Stimulated activated CD8-positive, alpha-beta memory T cell treated with anti-CD3 and anti-CD28 coated beads, Interleukin-2, amount 100 ng/mL, for 48 hours (primary cell): ENCODE data around the gene RAB23.
"Not testable (repeated sequence)": the region's sequence is repeated elsewhere in the genome, so short reads cannot be mapped to it uniquely, and the experiment has no call there.

Experiments
- DNase-seq, 2 donors: peaks; one replicate each; pipeline ENCODE4 v3.0.0-alpha.2; 2020; ENCODE audit warnings: low read depth in 2 of 2

RAB23 gene

GRCh38 chr6:57243526-57243925 is 21.4 kb upstream of the RAB23 start:
- not testable (repeated sequence) for DNase-seq

- no peak for DNase-seq
Measured at GRCh38 chr6:57242505-57242904, 20.4 kb upstream of the RAB23 start.

DNA sequence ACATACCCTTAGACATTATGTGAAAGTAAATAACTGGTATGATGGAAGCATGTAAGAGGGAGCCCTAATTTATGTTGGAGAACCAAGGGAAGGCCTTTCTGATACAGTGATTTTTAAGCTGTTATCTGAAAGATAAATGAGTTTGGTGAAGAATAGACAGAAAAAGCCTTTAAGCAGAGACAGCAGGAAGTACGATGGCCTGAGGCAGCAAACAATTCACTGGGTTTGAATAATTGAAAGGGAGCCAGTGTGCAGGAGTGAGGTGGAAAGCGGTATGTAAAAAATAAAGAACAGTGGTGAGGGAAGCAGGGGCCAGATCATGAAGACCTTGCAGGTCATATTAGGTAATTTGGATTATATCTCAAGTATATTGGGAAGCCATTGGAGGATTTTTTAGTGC is 4.1 kb upstream of the RAB23 start:
- no peak for DNase-seq

GRCh38 chr6:57224769-57225515 is 2.8 kb upstream of the RAB23 start:
- no peak for DNase-seq

GRCh38 chr6:57222743-57223077 is 603 bp upstream of the RAB23 start:
- DNase-seq = no peak

- peak; percentile 21 to 52 for DNase-seq
Measured at GRCh38 chr6:57221191-57221935, 744 bp downstream of the RAB23 start.

DNA sequence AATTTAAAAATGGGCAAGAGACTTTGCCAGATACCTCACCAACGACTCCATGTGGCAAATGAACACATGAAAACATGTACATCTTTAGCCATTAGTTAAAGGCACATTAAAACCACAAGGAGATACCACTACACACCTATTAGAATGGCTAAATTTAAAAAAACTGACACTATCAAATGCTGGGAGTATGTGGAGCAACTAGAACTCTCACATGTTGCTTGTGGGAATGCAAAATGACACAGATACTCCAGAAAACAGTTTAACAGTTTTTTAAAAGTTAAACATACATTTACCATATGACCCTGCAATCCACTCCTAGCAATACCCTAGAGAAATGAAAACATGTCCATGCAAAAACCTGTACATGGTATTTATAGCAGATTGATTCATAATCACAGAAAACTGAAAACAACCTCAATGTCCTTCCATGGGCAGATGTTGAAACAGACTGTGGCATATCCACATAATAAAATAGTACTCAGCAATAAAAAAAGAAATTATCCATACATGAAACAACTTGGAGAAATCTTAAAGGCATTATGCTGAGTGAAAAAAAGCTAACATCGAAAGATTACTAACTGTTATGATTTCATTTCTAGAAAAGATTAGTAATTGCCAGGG is 1.9 kb downstream of the RAB23 start:
- no peak for DNase-seq

GRCh38 chr6:57217270-57217669 is 4.8 kb downstream of the RAB23 start:
- no peak for DNase-seq

GRCh38 chr6:57216235-57217101 is 5.6 kb downstream of the RAB23 start:
- DNase-seq = no peak

- no peak for DNase-seq
Measured at GRCh38 chr6:57215260-57215659, 6.8 kb downstream of the RAB23 start.

DNA sequence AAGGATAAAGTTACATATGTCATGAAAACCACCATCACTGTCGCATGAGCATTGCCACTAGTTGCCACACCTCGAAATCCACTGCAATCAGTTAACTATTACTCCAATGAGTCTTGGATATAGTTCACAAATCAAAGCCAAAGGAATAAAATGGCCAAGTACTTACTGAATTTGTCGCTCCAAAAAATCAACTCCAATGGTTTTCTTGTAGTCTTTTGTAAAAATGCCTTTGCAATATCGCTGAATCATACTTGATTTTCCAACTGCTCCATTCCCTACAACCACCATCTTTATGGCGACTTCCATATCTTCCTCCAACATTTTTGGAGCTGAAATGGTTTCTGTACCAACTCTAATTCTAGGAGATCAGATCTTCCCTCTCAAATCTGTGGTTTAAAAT is 12.0 kb downstream of the RAB23 start:
- DNase-seq = no peak

DNA sequence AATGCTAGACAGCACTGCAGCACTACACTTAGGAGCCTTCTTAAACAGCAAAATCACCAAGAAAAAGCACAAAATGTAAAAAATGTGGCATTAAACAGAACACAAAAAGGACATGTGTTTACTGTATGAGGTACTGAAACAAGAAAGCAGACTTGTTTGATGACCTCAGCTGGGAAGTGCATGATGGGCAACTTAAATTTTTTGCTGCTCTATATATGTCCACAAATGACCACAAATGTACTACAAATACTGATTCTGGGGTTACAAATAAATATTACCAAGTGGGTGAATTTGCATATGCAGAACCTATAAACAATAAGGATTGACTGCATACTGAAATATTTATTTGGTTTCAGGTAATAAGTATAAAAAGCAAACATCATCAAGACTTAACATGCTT is 13.1 kb downstream of the RAB23 start:
- DNase-seq = no peak

GRCh38 chr6:57207872-57208271 is 14.2 kb downstream of the RAB23 start:
- DNase-seq = no peak

DNA sequence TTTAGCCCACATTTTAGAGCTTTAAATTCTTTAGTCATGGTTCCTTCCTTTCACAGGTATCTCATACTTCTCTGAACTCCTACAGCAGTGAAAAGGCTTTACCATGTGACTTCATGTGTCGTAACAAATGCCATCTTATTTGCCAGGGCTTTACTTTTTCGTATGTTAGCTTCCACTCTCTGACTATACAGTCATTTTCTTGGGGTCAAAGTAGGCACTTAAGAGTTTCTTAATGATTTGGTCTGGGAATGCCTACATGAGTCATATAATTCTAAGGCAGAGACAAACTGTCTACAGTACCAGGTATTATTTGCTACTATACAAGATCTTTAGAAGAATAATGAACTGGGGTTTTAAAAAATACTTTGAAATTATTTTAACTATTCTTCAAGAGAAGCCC is 15.0 kb downstream of the RAB23 start:
- DNase-seq = no peak

DNA sequence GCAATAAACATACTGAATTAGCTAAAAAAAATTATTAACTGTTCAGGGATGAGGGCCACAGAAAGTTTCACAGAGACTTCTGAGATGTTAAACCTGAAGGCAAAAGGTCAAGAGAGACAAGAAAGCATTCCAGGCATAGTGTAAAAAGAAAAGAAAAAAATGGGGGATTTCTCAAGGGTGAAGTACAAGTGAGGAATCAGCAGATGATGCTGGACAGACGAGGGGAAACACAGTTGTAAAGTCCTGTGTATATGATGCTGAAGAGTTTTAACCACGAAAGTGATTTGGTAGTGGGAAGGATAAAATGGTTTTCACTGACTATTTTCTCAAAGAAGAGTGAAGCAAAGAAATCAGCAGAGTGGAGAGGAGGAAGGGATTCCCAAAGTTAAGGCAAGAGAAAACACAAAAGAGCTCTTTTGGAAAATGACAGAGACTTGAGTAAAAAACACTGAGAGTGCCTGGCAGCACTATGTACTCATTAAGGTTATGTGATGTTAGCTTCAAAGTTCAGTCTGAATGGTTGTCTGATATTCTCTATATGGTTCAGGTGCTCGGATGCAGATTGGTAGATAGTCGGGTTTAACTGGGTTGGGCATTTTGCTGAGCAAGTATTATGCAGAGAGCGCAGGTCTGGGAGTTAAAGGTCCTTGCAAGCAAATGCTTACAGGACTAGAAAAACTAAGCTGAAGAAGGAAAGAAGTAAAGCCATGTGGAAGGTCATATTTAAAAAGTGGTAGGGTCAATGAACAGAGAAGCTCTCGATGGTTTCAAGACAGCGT is 16.4 kb downstream of the RAB23 start:
- no peak for DNase-seq

DNA sequence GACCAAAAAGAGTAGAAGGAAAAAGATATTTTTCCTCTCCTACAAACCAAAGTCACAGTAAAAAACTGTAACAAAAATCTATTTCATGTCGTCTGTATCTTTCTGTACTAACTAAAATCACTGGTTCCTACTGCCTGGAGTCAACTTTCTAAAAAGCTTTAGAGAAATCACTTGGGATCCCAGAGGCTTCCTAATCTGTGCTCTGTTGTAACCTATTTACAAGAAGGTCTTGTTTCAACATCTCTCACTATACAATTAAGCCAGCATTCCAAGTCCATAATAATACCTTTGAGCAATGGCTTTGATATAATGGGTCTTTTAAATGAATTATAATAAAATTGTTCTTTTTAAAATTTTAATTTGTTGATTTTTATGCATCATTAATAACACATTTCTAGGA is 20.4 kb downstream of the RAB23 start:
- DNase-seq = no peak

GRCh38 chr6:57198926-57199636 is 23.0 kb downstream of the RAB23 start:
- no peak for DNase-seq

DNA sequence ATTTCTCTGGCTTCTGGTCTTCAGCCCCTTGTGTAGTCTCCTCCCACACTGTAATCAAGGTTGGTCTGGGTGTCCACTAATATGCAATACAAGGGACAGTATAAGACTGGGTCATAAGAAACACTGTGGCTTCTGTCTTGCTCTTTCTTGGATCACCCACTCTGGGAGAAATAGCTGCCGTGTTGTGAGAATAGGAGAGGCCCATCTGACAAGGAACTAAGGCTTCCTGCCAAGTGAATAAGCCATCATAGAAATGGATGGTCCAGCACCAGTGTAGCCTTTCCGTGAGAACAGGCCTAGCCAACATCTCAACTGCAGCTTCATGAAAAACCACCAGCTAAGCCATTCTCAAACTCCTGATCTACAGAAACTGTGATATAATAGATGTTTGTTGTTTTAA is 26.6 kb downstream of the RAB23 start:
- no peak for DNase-seq

- no peak for DNase-seq
Measured at GRCh38 chr6:57193177-57193576, 28.9 kb downstream of the RAB23 start.

DNA sequence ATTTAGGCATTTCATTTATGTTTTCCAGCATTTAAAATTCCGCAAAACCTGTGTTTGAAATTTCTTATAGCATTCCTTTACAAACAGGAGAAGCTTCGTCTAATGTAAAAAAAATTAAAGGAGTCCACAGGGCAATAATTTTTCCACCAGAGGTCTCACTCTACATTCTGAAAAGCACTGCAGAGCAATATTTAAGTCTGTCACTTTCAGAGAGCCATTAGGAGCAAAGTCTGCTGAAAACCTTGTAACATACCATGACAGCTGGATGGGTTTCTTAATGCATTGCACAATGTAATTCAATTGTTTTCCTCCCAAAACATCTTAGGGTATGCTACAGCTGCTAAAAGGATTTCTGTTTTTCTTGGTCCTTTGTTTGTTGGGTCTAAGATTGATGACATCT is 32.0 kb downstream of the RAB23 start:
- DNase-seq = no peak

DNA sequence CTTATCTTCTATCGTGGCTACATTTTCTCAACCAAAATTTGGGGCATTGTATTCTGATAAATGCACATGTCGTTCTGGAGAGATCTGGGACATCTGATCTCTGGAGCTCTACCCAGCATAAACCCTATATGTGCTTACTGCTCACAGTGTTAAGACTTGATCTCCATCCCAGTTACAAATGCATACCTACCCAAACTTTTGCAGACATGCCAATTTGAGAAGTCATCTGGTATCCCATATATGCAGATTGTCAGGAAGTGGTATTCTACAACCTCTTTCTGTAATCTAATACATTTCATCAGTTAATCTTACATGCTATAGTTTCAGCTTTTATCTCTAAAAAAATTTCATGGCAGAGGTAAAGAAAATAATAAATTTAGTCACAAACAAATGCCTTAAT is 38.8 kb downstream of the RAB23 start:
- no peak for DNase-seq
